CD8-positive, alpha-beta memory T cell (primary cell): ENCODE measurements around the gene AMN. TPM values are rescaled to one million over a fixed set of nuclear protein-coding genes. Genes with fewer than 3 reads are reported as not detected.

ENCODE experiments used
- CTCF ChIA-PET: fragments of 350-600 bp; sonication (Branson Sonifier 250); formaldehyde crosslinking; loops from one replicate; lab custom pipeline; 2021; ENCODE audit warnings: antibody characterized with exemption; lab: Charles Lee
- POLR2A ChIA-PET: fragments of 350-600 bp; sonication (Branson Sonifier 250); formaldehyde crosslinking; loops from one replicate; lab custom pipeline; 2021; ENCODE audit warnings: antibody characterized with exemption; lab: Charles Lee
- DNase-seq, 5 donors: peaks; one replicate each; pipeline versions ENCODE4 v3.0.0 to v3.0.0-alpha.2; 2020 to 2022; ENCODE audit warnings: mixed read lengths in 1 of 5
- H3K27ac ChIP-seq: one replicate; pipeline ENCODE4 v1.7.0; 2013; ENCODE audit warnings: low read depth, mild to moderate bottlenecking, low read length, moderate library complexity
- H3K27me3 ChIP-seq: 2 replicates; pipeline ENCODE4 v1.7.0; 2013; ENCODE audit warnings: low read length, mild to moderate bottlenecking; ENCODE audit not compliant: insufficient read depth, poor library complexity, severe bottlenecking
- H3K36me3 ChIP-seq: 2 replicates; pipeline ENCODE4 v1.7.0; 2013; ENCODE audit warnings: mild to moderate bottlenecking, low read length, moderate library complexity; ENCODE audit not compliant: insufficient read depth
- H3K4me1 ChIP-seq: 2 replicates; pipeline ENCODE4 v1.7.0; 2013; ENCODE audit warnings: mild to moderate bottlenecking, low read length, moderate library complexity; ENCODE audit not compliant: insufficient read depth
- H3K4me3 ChIP-seq: 2 replicates; pipeline ENCODE4 v1.7.0; 2013; ENCODE audit warnings: mild to moderate bottlenecking, low read length
- H3K9me3 ChIP-seq: 2 replicates; pipeline ENCODE4 v1.7.0; 2013; ENCODE audit warnings: mild to moderate bottlenecking, low read length
- H3K27ac Mint-ChIP-seq, 8 donors: one replicate each; pipeline ENCODE4 v1.8.0; 2020 to 2021; ENCODE audit warnings: mixed read lengths in 8 of 8, mild to moderate bottlenecking in 6 of 8, inconsistent platforms in 3 of 8, moderate library complexity in 3 of 8
- H3K27me3 Mint-ChIP-seq, 2 donors: one replicate each; pipeline ENCODE4 v1.8.0; 2020 to 2021; ENCODE audit warnings: mixed read lengths in 2 of 2, mild to moderate bottlenecking in 1 of 2, moderate library complexity in 1 of 2
- H3K36me3 Mint-ChIP-seq, 3 donors: one replicate each; pipeline ENCODE4 v1.8.0; 2020 to 2021; ENCODE audit warnings: mixed read lengths in 3 of 3, inconsistent platforms in 1 of 3, mild to moderate bottlenecking in 1 of 3
- H3K4me1 Mint-ChIP-seq, 3 donors: one replicate each; pipeline ENCODE4 v1.8.0; 2020 to 2021; ENCODE audit warnings: mixed read lengths in 3 of 3, inconsistent platforms in 1 of 3, mild to moderate bottlenecking in 1 of 3
- H3K4me3 Mint-ChIP-seq, 7 donors: one replicate each; pipeline ENCODE4 v1.8.0; 2020 to 2021; ENCODE audit warnings: mixed read lengths in 7 of 7, mild to moderate bottlenecking in 6 of 7, moderate library complexity in 4 of 7, inconsistent platforms in 2 of 7
- H3K9me3 Mint-ChIP-seq, 5 donors: one replicate each; pipeline ENCODE4 v1.8.0; 2020 to 2022; ENCODE audit warnings: mixed read lengths in 5 of 5, mild to moderate bottlenecking in 3 of 5, moderate library complexity in 2 of 5, inconsistent platforms in 1 of 5
- polyA plus RNA-seq: library from polyadenylated mRNA; unstranded; fragments of 300-500 nt; fragmentation: Illumina TruSeq; gene quantifications from one replicate; pipeline ENCODE4 v1.2.3, GENCODE V29; 2021
- total RNA-seq, 2 experiments: library from RNA; stranded (reverse); gene quantifications; one replicate each; pipeline ENCODE4 v1.2.3, GENCODE V29; 2021

The AMN gene
- total and polyA plus RNA-seq, 3 experiments from 2014 or later, result 0.66 to 1.6 (median 0.75) TPM

GRCh38 chr14:102916347-102917055, 6.0 kb upstream of the AMN start:
- Histone ChIP-seq H3K9me3 (no peaks in the 10 kb centered on the region), H3K36me3 (no peaks in the 10 kb centered on the region), H3K4me1 (no peaks in the 10 kb centered on the region), H3K27me3 (no peaks in the 10 kb centered on the region), H3K27ac (no peak overlapping the region), H3K4me3 (no peak overlapping the region)
- Mint-ChIP-seq H3K4me3 (no peak overlapping the region), H3K27me3 (no peaks in the 10 kb centered on the region), H3K4me1 (no peaks in the 10 kb centered on the region), H3K36me3 (peaks cover 0 to 1% (median 0%) of the 10 kb centered on the region in 3 donors), H3K27ac (peak overlapping the region in 2 of 8 donors; percentile 10 to 33), H3K9me3 (no peaks in the 10 kb centered on the region)
- CTCF ChIA-PET, result interaction anchor here (0.7 to 1.0 kb wide), 3 partner anchors 45 to 222 kb away, joined by 3 to 6 read pairs (median 3); no protein-coding TSS in a partner anchor
- POLR2A ChIA-PET, result no interaction called here
- no peak for DNase-seq

GRCh38 chr14:102917056-102917385, 5.4 kb upstream of the AMN start:
- Mint-ChIP-seq H3K9me3 (no peaks in the 10 kb centered on the region), H3K27ac (peak overlapping the region in 4 of 8 donors; percentile 2 to 54 (median 28)), H3K4me1 (no peaks in the 10 kb centered on the region), H3K4me3 (no peak overlapping the region), H3K27me3 (no peaks in the 10 kb centered on the region), H3K36me3 (peaks cover 0 to 1% (median 0%) of the 10 kb centered on the region in 3 donors)
- no peaks in the 10 kb centered on the region for H3K4me1 ChIP-seq
- H3K27ac ChIP-seq, result no peak overlapping the region
- no peak overlapping the region for H3K4me3 ChIP-seq
- POLR2A ChIA-PET, result no interaction called here
- H3K27me3 ChIP-seq, result no peaks in the 10 kb centered on the region
- CTCF ChIA-PET, result interaction anchor here (1.0 kb wide), 1 partner anchor 222 kb away, joined by 6 read pairs; no protein-coding TSS in a partner anchor
- no peaks in the 10 kb centered on the region for H3K36me3 ChIP-seq
- DNase-seq, result no peak
- no peaks in the 10 kb centered on the region for H3K9me3 ChIP-seq

DNA sequence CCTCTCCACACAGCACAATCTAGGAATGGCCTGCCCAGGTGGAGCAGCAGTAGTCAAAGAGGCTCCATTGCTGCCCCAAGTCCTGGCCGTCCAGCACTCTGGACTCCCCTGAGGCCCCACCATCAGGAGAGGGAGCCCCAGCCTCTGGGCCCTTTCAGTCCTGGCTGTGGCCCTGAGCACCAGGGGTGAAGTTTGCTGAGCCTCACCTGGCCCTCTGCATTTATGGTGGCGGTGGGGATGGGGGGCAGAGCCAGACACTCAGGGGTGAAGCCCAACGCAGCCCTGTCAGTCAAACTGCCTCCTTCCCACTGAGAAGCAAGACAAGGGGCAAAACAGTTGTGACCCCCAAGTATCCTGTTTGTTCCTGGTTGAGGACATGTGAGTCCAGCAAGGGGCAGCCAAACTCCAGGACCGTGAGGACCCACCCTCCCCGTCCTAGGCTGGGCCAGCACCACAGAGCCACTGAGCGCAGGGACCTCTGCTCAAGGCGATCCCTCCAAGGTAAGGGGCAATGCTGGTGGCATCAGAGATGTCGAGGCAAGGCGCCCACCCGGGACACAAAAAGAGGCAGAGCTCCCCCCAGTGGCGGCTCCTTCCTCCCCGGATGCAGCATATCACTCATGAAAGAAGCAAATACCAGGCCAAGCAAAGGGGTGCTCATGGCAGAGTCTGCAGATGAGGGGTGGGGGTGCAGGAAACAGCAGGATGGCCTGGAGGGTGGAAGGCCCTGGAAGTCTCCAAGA, 4.8 kb upstream of the AMN start:
- POLR2A ChIA-PET, result no interaction called here
- H3K36me3 ChIP-seq, result no peaks in the 10 kb centered on the region
- Mint-ChIP-seq H3K4me1 (no peaks in the 10 kb centered on the region), H3K4me3 (no peak overlapping the region), H3K27ac (peak overlapping the region in 4 of 8 donors; percentile 2 to 54 (median 28)), H3K27me3 (no peaks in the 10 kb centered on the region), H3K36me3 (no peaks in the 10 kb centered on the region), H3K9me3 (no peaks in the 10 kb centered on the region)
- peak; percentile 30 to 75 (median 55) for DNase-seq
- CTCF ChIA-PET, result interaction anchor here (1.0 kb wide), 1 partner anchor 223 kb away, joined by 6 read pairs; no protein-coding TSS in a partner anchor
- H3K27me3 ChIP-seq, result no peaks in the 10 kb centered on the region
- no peaks in the 10 kb centered on the region for H3K4me1 ChIP-seq
- H3K27ac ChIP-seq, result no peak overlapping the region
- H3K4me3 ChIP-seq, result no peak overlapping the region
- no peaks in the 10 kb centered on the region for H3K9me3 ChIP-seq

DNA sequence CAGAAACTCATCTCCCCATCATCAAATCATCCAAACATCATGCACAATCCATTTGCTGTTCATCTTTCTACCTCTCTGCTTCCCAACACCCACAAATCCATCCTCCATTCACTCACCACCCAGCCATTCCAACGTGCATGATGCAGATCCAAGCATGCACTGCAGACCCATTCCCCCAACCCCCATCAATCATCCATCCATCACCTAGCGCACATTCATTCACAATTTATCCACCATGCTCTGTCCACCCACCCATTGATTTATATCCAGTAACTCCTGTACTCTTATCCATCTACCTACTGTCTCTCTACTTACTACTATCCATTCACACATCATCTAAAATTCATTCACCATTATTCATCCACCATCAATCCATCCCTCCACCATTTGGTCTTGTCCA, 4.0 kb upstream of the AMN start:
- Mint-ChIP-seq H3K4me1 (peaks cover 0 to 5% (median 2%) of the 10 kb centered on the region in 3 donors), H3K27me3 (no peaks in the 10 kb centered on the region), H3K27ac (no peak overlapping the region), H3K9me3 (no peaks in the 10 kb centered on the region), H3K4me3 (no peak overlapping the region), H3K36me3 (no peaks in the 10 kb centered on the region)
- Histone ChIP-seq H3K4me1 (peaks cover 4% of the 10 kb centered on the region), H3K4me3 (no peak overlapping the region), H3K27me3 (no peaks in the 10 kb centered on the region), H3K36me3 (no peaks in the 10 kb centered on the region), H3K27ac (no peak overlapping the region), H3K9me3 (no peaks in the 10 kb centered on the region)
- no peak for DNase-seq
- ChIA-PET POLR2A (no interaction called here), CTCF (no interaction called here)

GRCh38 chr14:102920273-102920997, 2.0 kb upstream of the AMN start:
- POLR2A ChIA-PET, result no interaction called here
- H3K9me3 Mint-ChIP-seq, result no peaks in the 10 kb centered on the region
- H3K4me3 Mint-ChIP-seq, result no peak overlapping the region

DNA sequence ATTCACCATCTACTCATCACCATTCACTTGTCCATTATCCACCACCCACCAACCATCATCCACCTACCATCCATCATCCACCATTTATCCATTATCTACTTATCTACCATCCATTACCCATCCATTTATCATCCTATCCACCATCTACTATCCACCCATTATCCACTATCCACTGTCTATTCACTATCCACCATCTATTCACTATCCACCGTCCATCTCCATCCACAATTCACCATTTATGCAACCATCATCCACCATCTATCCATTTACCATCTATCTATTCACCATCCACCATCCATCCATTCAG, 1.5 kb upstream of the AMN start:
- Mint-ChIP-seq H3K27ac (no peak overlapping the region), H3K27me3 (peaks cover 4 to 10% of the 10 kb centered on the region in 2 donors), H3K36me3 (no peaks in the 10 kb centered on the region), H3K9me3 (no peaks in the 10 kb centered on the region), H3K4me1 (peaks cover 5 to 22% (median 7%) of the 10 kb centered on the region in 3 donors), H3K4me3 (no peak overlapping the region)
- no peaks in the 10 kb centered on the region for H3K9me3 ChIP-seq
- no peak overlapping the region for H3K4me3 ChIP-seq
- CTCF ChIA-PET, result no interaction called here
- H3K27ac ChIP-seq, result no peak overlapping the region
- DNase-seq, result no peak
- no peaks in the 10 kb centered on the region for H3K36me3 ChIP-seq
- POLR2A ChIA-PET, result no interaction called here
- H3K4me1 ChIP-seq, result peaks cover 15% of the 10 kb centered on the region
- no peaks in the 10 kb centered on the region for H3K27me3 ChIP-seq

More at GRCh38 chr14:102920273-102920997, 2.0 kb upstream of the AMN start:
- no peak overlapping the region for H3K27ac ChIP-seq
- peaks cover 15% of the 10 kb centered on the region for H3K4me1 ChIP-seq
- Mint-ChIP-seq H3K27me3 (peaks cover 4 to 6% of the 10 kb centered on the region in 2 donors), H3K4me1 (peaks cover 5 to 17% (median 5%) of the 10 kb centered on the region in 3 donors), H3K27ac (no peak overlapping the region), H3K36me3 (no peaks in the 10 kb centered on the region)
- no peaks in the 10 kb centered on the region for H3K36me3 ChIP-seq
- no peaks in the 10 kb centered on the region for H3K9me3 ChIP-seq
- DNase-seq, result no peak
- CTCF ChIA-PET, result no interaction called here
- no peaks in the 10 kb centered on the region for H3K27me3 ChIP-seq
- H3K4me3 ChIP-seq, result no peak overlapping the region

- Mint-ChIP-seq H3K27me3 (peaks cover 4 to 17% of the 10 kb centered on the region in 2 donors), H3K4me3 (peak overlapping the region; percentile 27 to 85 (median 51)), H3K4me1 (peaks cover 5 to 29% (median 9%) of the 10 kb centered on the region in 3 donors), H3K9me3 (no peaks in the 10 kb centered on the region), H3K27ac (peak overlapping the region in 1 of 8 donors; percentile 66), H3K36me3 (no peaks in the 10 kb centered on the region)
- H3K9me3 ChIP-seq, result no peaks in the 10 kb centered on the region
- peaks cover 15% of the 10 kb centered on the region for H3K4me1 ChIP-seq
- CTCF ChIA-PET, result no interaction called here
- POLR2A ChIA-PET, result no interaction called here
- H3K4me3 ChIP-seq, result no peak overlapping the region
- H3K36me3 ChIP-seq, result no peaks in the 10 kb centered on the region
- no peak for DNase-seq
- no peaks in the 10 kb centered on the region for H3K27me3 ChIP-seq
- H3K27ac ChIP-seq, result no peak overlapping the region
Measured at GRCh38 chr14:102923201-102923924, 900 bp downstream of the AMN start.
